Motor neuron (in vitro differentiated cells): Measurements from ENCODE around the gene CXCL8. TPM values are rescaled to one million over a fixed set of nuclear protein-coding genes. Genes with fewer than 3 reads are reported as not detected.
A peak's percentile ranks its signal among the peaks of the same experiment; 100 is the strongest.

ENCODE experiments used
- ATAC-seq, 8 experiments: fragments of 200-7000 bp; cut with Tn5 transposase; replicated peaks in 6 of 8; 2 replicates each; pipeline ENCODE4 v1.8.0; 2021; ENCODE audit warnings: mild to moderate bottlenecking in 8 of 8, moderate library complexity in 8 of 8
- H3K27ac ChIP-seq, 2 donors: fragments of 250-450 bp; sonication (Bioruptor Pico); 2 replicates each; pipeline ENCODE4 v1.9.0; 2021; ENCODE audit warnings: antibody characterized with exemption in 2 of 2, mild to moderate bottlenecking in 2 of 2, moderate library complexity in 1 of 2
- H3K4me1 ChIP-seq, 2 donors: fragments of 250-450 bp; sonication (Bioruptor Pico); replicated peaks in 1 of 2; 2 replicates each; pipeline ENCODE4 v1.6.1; 2021; ENCODE audit warnings: antibody characterized with exemption in 2 of 2, mild to moderate bottlenecking in 2 of 2, moderate library complexity in 1 of 2
- H3K4me3 ChIP-seq, 5 donors: fragments of 250-450 bp; sonication (Bioruptor Pico); 2 replicates each; pipeline ENCODE4 v1.9.0; 2021; ENCODE audit warnings: antibody characterized with exemption in 5 of 5, mild to moderate bottlenecking in 5 of 5, moderate library complexity in 4 of 5
- WGBS, 10 experiments: fragments of 450-650 bp; shearing (Covaris generic); methylation state at CpG; one replicate each; pipeline ENCODE4 v1.0.0; 2022; 5-methylcytosine and 5-hydroxymethylcytosine counted together
- in situ Hi-C, 9 experiments: fragments of 400-800 bp; cut with MboI; loops; one replicate each; pipeline ENCODE4 v1.15.0; 2021; ENCODE audit warnings: low sequenced_read_pairs in 9 of 9, low pct_unique_long_range_greater_than_20kb in 2 of 9; ENCODE audit not compliant: unreplicated experiment in 9 of 9
- total RNA-seq, 8 experiments: library from RNA; unstranded; fragments of 300-600 nt; gene quantifications; 2 replicates each; pipeline versions ENCODE4 v1.2.3 to v1.2.4, GENCODE V29; 2022

The CXCL8 gene
- total RNA-seq, 8 experiments from 2014 or later: 0.25 to 115 (median 3.6) TPM; not detected in 2

DNA sequence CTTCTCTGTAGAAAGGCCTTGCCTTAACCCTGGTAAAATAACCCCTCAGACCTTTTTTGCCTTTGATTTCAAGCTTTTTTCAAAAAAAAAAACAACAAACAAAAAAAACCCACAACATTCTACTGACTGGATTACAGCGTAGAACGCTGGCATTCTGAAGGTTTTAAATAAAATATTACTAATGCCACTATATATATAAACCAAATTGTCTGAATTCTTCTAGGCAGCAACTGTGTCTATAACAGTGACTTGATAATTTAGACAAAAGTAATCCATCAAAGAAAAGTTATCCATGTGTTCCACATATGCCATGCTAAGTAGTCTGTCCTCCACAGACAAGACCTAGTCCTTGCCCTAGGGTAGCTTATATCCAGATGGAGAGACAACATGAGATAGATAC is 33.6 kb upstream of the CXCL8 start:
- in situ Hi-C loops: no loop called here
- no peak overlapping the region for H3K27ac ChIP-seq
- no peak overlapping the region for H3K4me3 ChIP-seq
- ATAC-seq: peak in 1 of 8 experiments; percentile 17
- peaks cover 0 to 6% of the 10 kb centered on the region in 2 donors for H3K4me1 ChIP-seq
- WGBS, 10 experiments: 38 to 100% (median 100%) methylated on average over 2 of the region's 2 CpGs; no CpG with 5 or more reads in 3 of the 10 experiments

DNA sequence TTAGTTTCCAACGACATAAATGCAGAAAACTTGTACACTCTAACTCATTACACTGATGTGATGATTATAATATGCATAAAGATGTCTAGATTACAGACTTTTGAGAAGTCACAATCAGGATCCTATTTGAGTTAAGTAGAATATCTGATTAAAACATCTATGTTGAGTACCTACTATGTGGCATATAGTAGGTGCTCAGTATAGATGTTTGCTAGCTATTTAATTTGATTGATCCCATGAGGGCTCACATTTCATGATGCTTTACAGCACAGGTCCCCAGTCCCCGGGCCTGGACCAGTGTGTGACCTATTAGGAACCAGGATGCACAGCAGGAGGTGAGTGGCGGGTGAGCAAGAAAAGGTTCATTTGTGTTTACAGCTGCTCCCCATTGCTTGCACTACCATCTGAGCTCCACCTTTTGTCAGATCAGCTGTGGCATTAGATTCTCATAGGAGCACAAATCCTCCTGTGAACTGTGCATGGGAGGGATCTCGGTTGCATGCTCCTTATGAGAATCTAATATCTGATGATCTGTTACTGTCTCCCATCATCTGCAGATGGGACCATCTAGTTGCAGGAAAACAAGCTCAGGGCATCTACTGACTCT is 33.0 kb upstream of the CXCL8 start:
- WGBS, 10 experiments: 29 to 100% (median 80%) methylated on average over 1 to 3 of the region's 4 CpGs; no CpG with 5 or more reads in 2 of the 10 experiments
- ATAC-seq: peak in 1 of 8 experiments; percentile 3
- Histone ChIP-seq H3K4me3 (no peak overlapping the region), H3K4me1 (peaks cover 0 to 6% of the 10 kb centered on the region in 2 donors), H3K27ac (no peak overlapping the region)
- in situ Hi-C loops: no loop called here

DNA sequence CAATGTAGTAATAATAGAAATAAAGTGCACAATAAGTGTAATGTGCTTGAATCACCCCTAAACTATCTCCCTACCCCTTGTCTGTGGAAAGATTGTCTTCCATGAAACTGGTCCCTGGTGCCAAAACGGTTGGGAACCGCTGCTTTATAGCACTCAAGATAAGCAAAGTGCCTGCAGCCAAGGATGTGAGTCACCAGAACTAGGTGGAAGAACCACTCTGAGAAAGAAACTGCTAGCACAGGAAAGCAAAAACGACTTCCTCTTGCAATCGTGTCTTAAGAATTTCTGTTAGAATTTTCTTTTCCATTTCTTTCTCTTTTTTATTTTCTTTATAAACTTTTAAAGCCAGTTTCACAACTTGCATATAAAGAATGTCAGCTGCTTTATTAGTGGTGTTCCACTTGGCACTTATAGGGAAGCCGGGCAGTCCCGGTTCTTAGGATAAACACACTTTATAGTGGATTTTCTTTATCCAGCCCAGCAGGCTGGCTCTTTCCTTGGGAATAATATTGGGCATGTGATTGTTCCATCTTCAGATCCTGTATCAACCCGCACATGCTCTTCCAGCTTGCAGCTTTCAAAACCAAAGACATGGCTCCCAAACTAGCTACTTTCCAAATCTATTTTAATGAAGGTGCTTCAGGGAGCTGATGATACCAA is 32.3 kb upstream of the CXCL8 start:
- in situ Hi-C loops: no loop called here
- H3K4me1 ChIP-seq: peaks cover 0 to 6% of the 10 kb centered on the region in 2 donors
- H3K27ac ChIP-seq: no peak overlapping the region
- ATAC-seq: peak in 2 of 8 experiments; percentile 4 to 8
- no peak overlapping the region for H3K4me3 ChIP-seq
- WGBS, 10 experiments: 42 to 95% (median 88%) methylated on average over 3 to 7 of the region's 7 CpGs

GRCh38 chr4:73709451-73710033 is 30.8 kb upstream of the CXCL8 start:
- no peak for ATAC-seq
- Histone ChIP-seq H3K4me1 (peaks cover 0 to 2% of the 10 kb centered on the region in 2 donors), H3K4me3 (no peak overlapping the region), H3K27ac (no peak overlapping the region)
- WGBS, 10 experiments: 27 to 88% (median 67%) methylated on average over 1 to 2 of the region's 2 CpGs; no CpG with 5 or more reads in 2 of the 10 experiments
- in situ Hi-C loops: no loop called here

DNA sequence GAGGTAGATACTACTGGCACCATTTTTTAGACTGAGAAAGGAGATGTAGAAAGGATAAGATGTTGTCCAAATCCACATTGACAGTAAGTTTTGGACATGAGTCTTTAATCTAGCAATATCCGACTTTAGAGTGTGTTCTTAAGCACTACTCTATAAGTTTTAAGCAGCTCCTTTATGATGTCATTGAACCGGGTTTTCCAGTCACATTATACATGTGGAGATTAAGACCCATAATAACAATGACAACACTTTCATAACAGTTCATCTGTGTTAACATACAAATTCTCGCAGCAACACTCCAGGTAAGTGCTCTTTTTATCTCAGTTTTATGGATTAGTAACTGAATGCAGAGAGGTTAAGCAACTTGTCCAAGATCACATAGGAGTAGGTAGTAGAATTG is 30.3 kb upstream of the CXCL8 start:
- Histone ChIP-seq H3K27ac (no peak overlapping the region), H3K4me1 (no peaks in the 10 kb centered on the region), H3K4me3 (no peak overlapping the region)
- no peak for ATAC-seq
- in situ Hi-C loops: no loop called here
- WGBS, 10 experiments: 75 to 100% (median 94%) methylated on average over 1 to 3 of the region's 3 CpGs

- no peak overlapping the region for H3K27ac ChIP-seq
- H3K4me3 ChIP-seq: no peak overlapping the region
- in situ Hi-C loops: no loop called here
- H3K4me1 ChIP-seq: no peaks in the 10 kb centered on the region
- ATAC-seq: no peak
- 23 to 100% (median 69%) methylated on average over 1 to 2 of the region's 2 CpGs for WGBS, 10 experiments
Measured at GRCh38 chr4:73711989-73712388, 28.4 kb upstream of the CXCL8 start.

- ATAC-seq: no peak
Measured at GRCh38 chr4:73713650-73714049, 26.7 kb upstream of the CXCL8 start.

GRCh38 chr4:73714647-73715046 is 25.7 kb upstream of the CXCL8 start:
- in situ Hi-C loops: no loop called here
- no peaks in the 10 kb centered on the region for H3K4me1 ChIP-seq
- no peak for ATAC-seq
- no peak overlapping the region for H3K27ac ChIP-seq
- 63 to 100% (median 80%) methylated on average over 1 to 2 of the region's 2 CpGs; no CpG with 5 or more reads in 1 of the 10 experiments for WGBS, 10 experiments
- H3K4me3 ChIP-seq: no peak overlapping the region

More at GRCh38 chr4:73713650-73714049, 26.7 kb upstream of the CXCL8 start:
- no peaks in the 10 kb centered on the region for H3K4me1 ChIP-seq
- no peak overlapping the region for H3K27ac ChIP-seq
- 79 to 100% (median 97%) methylated on average over 1 to 3 of the region's 3 CpGs; no CpG with 5 or more reads in 2 of the 10 experiments for WGBS, 10 experiments
- in situ Hi-C loops: no loop called here
- no peak overlapping the region for H3K4me3 ChIP-seq

DNA sequence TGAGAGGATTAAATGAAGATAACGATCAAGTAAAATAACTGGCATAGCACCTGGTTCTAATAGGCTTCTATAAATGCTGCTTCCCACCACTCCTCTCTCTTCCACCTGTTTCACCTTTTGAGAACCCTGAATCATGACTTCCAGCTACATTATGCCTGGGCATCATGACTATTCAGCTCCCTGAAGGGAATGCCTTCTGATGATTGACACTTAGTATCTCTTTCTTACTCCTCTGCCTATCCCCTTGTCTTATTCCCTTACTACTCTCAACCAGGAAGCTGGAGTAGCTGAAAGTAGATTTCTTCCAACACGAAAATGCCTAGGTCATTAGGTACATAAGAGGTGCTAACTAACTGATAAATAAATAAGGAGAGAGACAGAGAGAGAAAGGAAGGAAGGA is 24.7 kb upstream of the CXCL8 start:
- H3K4me1 ChIP-seq: no peaks in the 10 kb centered on the region
- no peak overlapping the region for H3K27ac ChIP-seq
- in situ Hi-C loops: no loop called here
- no peak overlapping the region for H3K4me3 ChIP-seq
- no peak for ATAC-seq
- 0 to 100% (median 57%) methylated on average over 1 to 2 of the region's 2 CpGs; no CpG with 5 or more reads in 2 of the 10 experiments for WGBS, 10 experiments

DNA sequence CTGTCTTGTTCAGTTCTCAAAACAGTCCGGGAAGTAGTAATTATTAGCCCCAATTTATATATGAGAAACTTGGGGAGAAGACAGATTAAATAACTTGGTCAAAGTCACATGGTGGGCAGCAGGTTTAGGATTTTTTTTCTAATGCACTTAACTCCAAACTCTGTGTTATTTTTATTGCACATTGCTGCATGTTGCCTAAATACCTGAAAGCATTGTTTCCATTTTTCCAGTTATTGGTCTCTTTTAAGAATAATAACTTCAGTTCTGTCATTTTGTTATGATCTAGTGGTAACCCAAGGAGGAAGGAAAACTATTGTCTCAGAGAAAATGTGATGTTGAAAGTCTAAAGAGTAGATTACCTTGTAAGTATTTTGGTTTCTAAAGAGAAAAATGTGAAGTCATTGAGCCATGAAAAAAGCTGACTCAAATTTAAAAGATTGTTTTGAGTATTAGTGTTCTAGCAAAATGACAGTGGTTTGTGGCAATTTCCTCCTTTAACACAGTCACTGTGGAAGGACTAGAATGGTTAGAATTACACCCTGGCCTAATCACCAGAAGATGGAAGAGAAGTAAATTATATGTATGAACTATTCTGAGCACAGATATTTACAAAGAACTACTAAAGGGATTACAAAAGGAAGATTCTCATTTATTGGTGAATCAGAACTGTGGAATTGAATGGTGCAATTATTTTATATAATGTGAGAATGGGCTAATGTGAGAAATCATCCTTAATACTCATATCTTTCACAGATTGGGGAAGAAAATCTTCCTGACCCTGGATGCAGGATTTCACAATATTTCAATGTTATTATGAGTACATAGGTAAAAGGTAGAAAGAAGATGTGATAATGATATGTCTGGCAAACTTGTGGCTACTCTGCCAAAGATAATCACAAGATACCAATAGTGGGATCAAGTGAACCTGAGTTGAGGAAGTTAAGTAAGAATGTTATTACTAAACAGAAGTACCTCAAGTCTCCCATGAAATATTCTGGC is 21.7 kb upstream of the CXCL8 start:
- H3K4me3 ChIP-seq: no peak overlapping the region
- 17 to 100% (median 83%) methylated on average over 1 of the region's 1 CpG; no CpG with 5 or more reads in 2 of the 10 experiments for WGBS, 10 experiments
- H3K4me1 ChIP-seq: no peaks in the 10 kb centered on the region
- in situ Hi-C loops: no loop called here
- ATAC-seq: no peak
- H3K27ac ChIP-seq: no peak overlapping the region

DNA sequence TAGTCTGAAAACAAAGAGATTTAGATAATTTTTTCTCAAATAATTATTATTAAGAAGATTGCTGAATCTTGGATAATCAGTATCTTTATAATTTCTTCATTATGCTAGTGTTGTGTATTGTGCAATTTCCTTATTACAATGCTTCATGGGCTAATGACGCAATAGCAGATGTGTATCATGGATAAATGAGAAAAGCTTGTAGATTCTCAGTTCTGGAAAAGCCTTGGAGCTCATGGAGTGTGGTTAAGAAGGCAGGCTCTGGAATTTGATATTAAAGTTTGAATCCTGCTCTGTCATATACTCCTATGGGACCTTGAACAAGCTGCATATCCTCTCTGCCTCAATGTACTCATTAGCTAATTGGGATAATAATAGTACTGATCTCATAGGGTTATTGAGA is 18.9 kb upstream of the CXCL8 start:
- WGBS, 10 experiments: 0 to 100% (median 70%) methylated on average over 1 of the region's 1 CpG; no CpG with 5 or more reads in 6 of the 10 experiments
- no peak overlapping the region for H3K4me3 ChIP-seq
- in situ Hi-C loops: no loop called here
- no peak overlapping the region for H3K27ac ChIP-seq
- H3K4me1 ChIP-seq: no peaks in the 10 kb centered on the region
- ATAC-seq: peak in 2 of 8 experiments; percentile 74 to 76

- ATAC-seq: peak in 1 of 8 experiments; percentile 23
- H3K4me1 ChIP-seq: no peaks in the 10 kb centered on the region
- H3K27ac ChIP-seq: no peak overlapping the region
- WGBS, 10 experiments: 0 to 100% (median 13%) methylated on average over 1 of the region's 1 CpG; no CpG with 5 or more reads in 3 of the 10 experiments
- no peak overlapping the region for H3K4me3 ChIP-seq
- in situ Hi-C loops: no loop called here
Measured at GRCh38 chr4:73721909-73722308, 18.5 kb upstream of the CXCL8 start.
